GM12873 (cell line): Measurements from ENCODE around the gene ENPP1.

Source experiments
- CTCF ChIP-seq: IDR thresholded peaks from 2 replicates; pipeline ENCODE4 v1.5.1; 2012; ENCODE audit warnings: low read depth, mild to moderate bottlenecking, moderate library complexity, low read length, control low read depth; ENCODE audit not compliant: insufficient read depth; ENCODE audit errors: missing control alignments

ENPP1 gene

GRCh38 chr6:131775886-131776285, 31.9 kb upstream of the ENPP1 start:
- TF ChIP-seq CTCF, result no peak

GRCh38 chr6:131776985-131777384, 30.8 kb upstream of the ENPP1 start:
- TF ChIP-seq CTCF, result no peak

GRCh38 chr6:131778169-131778568, 29.7 kb upstream of the ENPP1 start:
- no peak for TF ChIP-seq CTCF

- TF ChIP-seq CTCF, result no peak
These were observed 28.5 kb upstream of the ENPP1 start for GRCh38 chr6:131779304-131779703.

GRCh38 chr6:131780600-131780999, 27.2 kb upstream of the ENPP1 start:
- TF ChIP-seq CTCF, result no peak

- no peak for TF ChIP-seq CTCF
These were observed 26.1 kb upstream of the ENPP1 start for GRCh38 chr6:131781687-131782086.

- TF ChIP-seq CTCF, result peak; percentile 2
These were observed 25.1 kb upstream of the ENPP1 start for GRCh38 chr6:131782764-131783163.
